Small intestine (tissue), 7 donors: ENCODE measurements around the gene PLEKHG3. TPM values are rescaled to one million over a fixed set of nuclear protein-coding genes. Genes with fewer than 3 reads are reported as not detected.

Experiments used
- DNase-seq, 2 donors: peaks; one replicate each; pipeline versions ENCODE4 v3.0.0 to v3.0.0-alpha.2; 2013
- FAIRE-seq: peaks from 2 replicates; lab custom pipeline; 2012; peaks lifted over from hg19 to GRCh38; lab: Jason Lieb, UNC
- H3K27ac ChIP-seq, 3 donors: one replicate each; pipeline ENCODE4 v1.5.1; 2013; ENCODE audit warnings: low read length in 2 of 3, mild to moderate bottlenecking in 2 of 3, control low read depth in 1 of 3, inconsistent platforms in 1 of 3, low read depth in 1 of 3, moderate library complexity in 1 of 3
- H3K27me3 ChIP-seq, 3 donors: one replicate each; pipeline ENCODE4 v1.6.1; 2013; ENCODE audit warnings: low read length in 3 of 3, inconsistent platforms in 1 of 3; ENCODE audit not compliant: control insufficient read depth in 3 of 3, insufficient read depth in 3 of 3
- H3K36me3 ChIP-seq, 3 donors: one replicate each; pipeline ENCODE4 v1.6.1; 2013; ENCODE audit warnings: low read length in 3 of 3, inconsistent platforms in 1 of 3, low read depth in 1 of 3, mild to moderate bottlenecking in 1 of 3, moderate library complexity in 1 of 3; ENCODE audit not compliant: control insufficient read depth in 3 of 3, insufficient read depth in 2 of 3
- H3K4me1 ChIP-seq, 3 donors: one replicate each; pipeline ENCODE4 v1.6.1; 2013; ENCODE audit warnings: low read length in 2 of 3, inconsistent platforms in 1 of 3, low read depth in 1 of 3, mild to moderate bottlenecking in 1 of 3, moderate library complexity in 1 of 3; ENCODE audit not compliant: control insufficient read depth in 3 of 3, insufficient read depth in 2 of 3
- H3K4me3 ChIP-seq, 3 donors: one replicate each; pipeline ENCODE4 v1.5.1; 2013; ENCODE audit warnings: low read length in 3 of 3, control low read depth in 1 of 3, inconsistent platforms in 1 of 3, low read depth in 1 of 3, mild to moderate bottlenecking in 1 of 3, moderate library complexity in 1 of 3
- H3K9me3 ChIP-seq, 2 donors: one replicate each; pipeline ENCODE4 v1.6.1; 2013; ENCODE audit warnings: low read depth in 1 of 2, low read length in 1 of 2; ENCODE audit not compliant: control insufficient read depth in 2 of 2, insufficient read depth in 1 of 2
- WGBS, 3 donors: extraction: QIAGEN DNeasy Blood & Tissue Kit; methylation state at CpG; one replicate each; pipeline ENCODE4 v1.1.7; 2013; 5-methylcytosine and 5-hydroxymethylcytosine counted together
- polyA plus RNA-seq, 4 donors: library from polyadenylated mRNA; stranded (reverse) in 3 of 4; unstranded in 1 of 4; fragments of 200-250 nt in 3 of 4; fragments of 120-200 nt in 1 of 4; gene quantifications; one replicate each; pipeline versions ENCODE4 v1.2.1 to v1.2.3, GENCODE V29; 2013
- donor health status: healthy with polysubstance abuse.
- donor health status: control.
- donor health status: control.
- donor health status: Bipolar disorder and iron deficiency.
- donor health status: healthy.

Gene PLEKHG3
- polyA plus RNA-seq, 4 donors = 12.7 to 47.0 (median 17.1) TPM

GRCh38 chr14:64728106-64728505 lies 23.9 kb downstream of the PLEKHG3 start:
- FAIRE-seq = no peak
- H3K9me3 ChIP-seq = no peaks in the 10 kb centered on the region
- H3K27me3 ChIP-seq = no peaks in the 10 kb centered on the region
- H3K27ac ChIP-seq = peak overlapping the region in 1 of 3 donors; percentile 97
- H3K4me3 ChIP-seq = no peak overlapping the region
- peaks cover 7 to 38% (median 7%) of the 10 kb centered on the region in 3 donors for H3K4me1 ChIP-seq
- DNase-seq = no peak
- H3K36me3 ChIP-seq = peaks cover 0 to 77% (median 3%) of the 10 kb centered on the region in 3 donors
- WGBS, 3 donors = 76 to 90% (median 86%) methylated on average over 6 of the region's 6 CpGs

GRCh38 chr14:64728856-64729255 lies 24.6 kb downstream of the PLEKHG3 start:
- DNase-seq (no peak), FAIRE-seq (no peak)
- H3K36me3 ChIP-seq = peaks cover 0 to 76% (median 3%) of the 10 kb centered on the region in 3 donors
- peaks cover 7 to 34% (median 7%) of the 10 kb centered on the region in 3 donors for H3K4me1 ChIP-seq
- 92 to 94% (median 93%) methylated on average over 10 of the region's 10 CpGs for WGBS, 3 donors
- no peaks in the 10 kb centered on the region for H3K27me3 ChIP-seq
- no peaks in the 10 kb centered on the region for H3K9me3 ChIP-seq
- no peak overlapping the region for H3K27ac ChIP-seq
- H3K4me3 ChIP-seq = no peak overlapping the region

GRCh38 chr14:64729386-64730060 lies 25.3 kb downstream of the PLEKHG3 start:
- Histone ChIP-seq H3K4me3 (no peak overlapping the region), H3K36me3 (peaks cover 0 to 73% (median 3%) of the 10 kb centered on the region in 3 donors), H3K4me1 (peaks cover 5 to 27% (median 7%) of the 10 kb centered on the region in 3 donors), H3K27me3 (no peaks in the 10 kb centered on the region), H3K27ac (no peak overlapping the region), H3K9me3 (no peaks in the 10 kb centered on the region)
- FAIRE-seq = no peak
- 73 to 77% (median 76%) methylated on average over 5 of the region's 5 CpGs for WGBS, 3 donors
- DNase-seq = no peak

GRCh38 chr14:64730061-64730440 lies 25.8 kb downstream of the PLEKHG3 start:
- Histone ChIP-seq H3K9me3 (no peaks in the 10 kb centered on the region), H3K4me3 (no peak overlapping the region), H3K27ac (no peak overlapping the region), H3K4me1 (peaks cover 5 to 23% (median 7%) of the 10 kb centered on the region in 3 donors), H3K36me3 (peaks cover 0 to 78% (median 5%) of the 10 kb centered on the region in 3 donors), H3K27me3 (no peaks in the 10 kb centered on the region)
- 76 to 92% (median 90%) methylated on average over 1 of the region's 1 CpG for WGBS, 3 donors
- FAIRE-seq (no peak), DNase-seq (no peak)

- no peak for DNase-seq
- H3K36me3 ChIP-seq = peaks cover 0 to 81% (median 6%) of the 10 kb centered on the region in 3 donors
These were observed 26.5 kb downstream of the PLEKHG3 start for GRCh38 chr14:64730681-64731080.

GRCh38 chr14:64731141-64731581 lies 26.9 kb downstream of the PLEKHG3 start:
- DNase-seq = no peak
- Histone ChIP-seq H3K4me1 (peaks cover under 1 to 21% (median 1%) of the 10 kb centered on the region in 3 donors), H3K27ac (no peak overlapping the region), H3K27me3 (no peaks in the 10 kb centered on the region), H3K4me3 (no peak overlapping the region), H3K36me3 (peaks cover 0 to 85% (median 6%) of the 10 kb centered on the region in 3 donors), H3K9me3 (no peaks in the 10 kb centered on the region)
- FAIRE-seq = no peak
- 93 to 96% (median 95%) methylated on average over 15 of the region's 15 CpGs for WGBS, 3 donors

More at GRCh38 chr14:64730681-64731080, 26.5 kb downstream of the PLEKHG3 start:
- Histone ChIP-seq H3K9me3 (no peaks in the 10 kb centered on the region), H3K27me3 (no peaks in the 10 kb centered on the region), H3K4me1 (peaks cover 5 to 22% (median 5%) of the 10 kb centered on the region in 3 donors), H3K4me3 (no peak overlapping the region), H3K27ac (no peak overlapping the region)
- WGBS, 3 donors = 92 to 97% (median 95%) methylated on average over 12 of the region's 12 CpGs
- no peak for FAIRE-seq

GRCh38 chr14:64732066-64732465 lies 27.8 kb downstream of the PLEKHG3 start:
- Histone ChIP-seq H3K27me3 (no peaks in the 10 kb centered on the region), H3K36me3 (peaks cover 0 to 90% (median 6%) of the 10 kb centered on the region in 3 donors), H3K4me1 (peaks cover 0 to 23% (median 0%) of the 10 kb centered on the region in 3 donors), H3K4me3 (no peak overlapping the region), H3K27ac (no peak overlapping the region), H3K9me3 (no peaks in the 10 kb centered on the region)
- DNase-seq = no peak
- WGBS, 3 donors = 78 to 95% (median 90%) methylated on average over 4 of the region's 4 CpGs
- no peak for FAIRE-seq

- Histone ChIP-seq H3K27me3 (no peaks in the 10 kb centered on the region), H3K4me3 (no peak overlapping the region), H3K36me3 (peaks cover 0 to 92% (median 6%) of the 10 kb centered on the region in 3 donors), H3K9me3 (no peaks in the 10 kb centered on the region), H3K27ac (no peak overlapping the region), H3K4me1 (peaks cover 0 to 27% (median 0%) of the 10 kb centered on the region in 3 donors)
- FAIRE-seq (no peak), DNase-seq (no peak)
- 87 to 96% (median 94%) methylated on average over 11 to 14 of the region's 14 CpGs for WGBS, 3 donors
These were observed 28.4 kb downstream of the PLEKHG3 start for GRCh38 chr14:64732536-64733120.
